Measurements from ENCODE around the gene PODXL2. TPM values are rescaled to one million over a fixed set of nuclear protein-coding genes. Genes with fewer than 3 reads are reported as not detected.

PODXL2 gene
- total and polyA plus RNA-seq, 2 of the 8 experiments (the other 6 are each of a cell fraction or from before 2014, with no cell fraction given), result 27.6 to 31.6 TPM

- TF ChIP-seq EZH2 (IDR thresholded peaks at IDR 0.05; ENCODE audit: low read depth, low read length, severe bottlenecking) (no peak), JUN (IDR thresholded peaks at IDR 0.05; ENCODE audit: low read depth, low read length) (no peak), EP300 (IDR thresholded peaks at IDR 0.05; ENCODE audit: borderline replicate concordance in 1 of 2, low read depth in 2 of 2, low read length in 2 of 2) (no peak), MAX (IDR thresholded peaks at IDR 0.05) (peak; percentile 61), TAF7 (optimal IDR thresholded peaks at IDR 0.05; ENCODE audit: borderline replicate concordance, low read depth, low read length) (no peak), NANOG (IDR thresholded peaks at IDR 0.05; ENCODE audit: insufficient read depth, low read depth, low read length, poor library complexity, severe bottlenecking) (no peak), RNF2 (IDR thresholded peaks at IDR 0.05; ENCODE audit: borderline replicate concordance, low read depth, low read length, missing control alignments, poor library complexity, severe bottlenecking) (no peak), POLR2AphosphoS5 (IDR thresholded peaks at IDR 0.05; ENCODE audit: low read depth, low read length) (no peak), SIRT6 (IDR thresholded peaks at IDR 0.05; ENCODE audit: low read length) (no peak), RFX5 (IDR thresholded peaks at IDR 0.05; ENCODE audit: borderline replicate concordance, low read depth, low read length) (no peak), RAD21 (IDR thresholded peaks at IDR 0.05 in 1 of 2, conservative IDR thresholded peaks at IDR 0.05 in 1 of 2; ENCODE audit: low read depth in 2 of 2, low read length in 2 of 2) (peak; percentile 89 to 93), TCF12 (IDR thresholded peaks at IDR 0.05; ENCODE audit: low read depth, low read length) (no peak)
Observed at GRCh38 chr3:127652246-127652995, 23.4 kb downstream of the PODXL2 start (continued).

Data from H1 (cell line).